Head of caudate nucleus (tissue), 42 donors: ENCODE data around the gene LIN7B.
A peak's percentile ranks its signal among the peaks of the same experiment; 100 is the strongest.

Experiments
- DNase-seq, 42 donors: peaks; one replicate each; pipeline versions ENCODE4 v3.0.0 to v3.0.0-alpha.2; 2020 to 2021; ENCODE audit warnings: mixed read lengths in 7 of 42
- intact Hi-C: fragments of 100-400 bp; cut with DNase I; formaldehyde crosslinking; loops from one replicate; pipeline ENCODE4 v1.15.0; 2022

LIN7B gene

GRCh38 chr19:49154279-49154678 lies 40.1 kb downstream of the LIN7B start:
- no peak for DNase-seq
- intact Hi-C loops = no loop called here

DNA sequence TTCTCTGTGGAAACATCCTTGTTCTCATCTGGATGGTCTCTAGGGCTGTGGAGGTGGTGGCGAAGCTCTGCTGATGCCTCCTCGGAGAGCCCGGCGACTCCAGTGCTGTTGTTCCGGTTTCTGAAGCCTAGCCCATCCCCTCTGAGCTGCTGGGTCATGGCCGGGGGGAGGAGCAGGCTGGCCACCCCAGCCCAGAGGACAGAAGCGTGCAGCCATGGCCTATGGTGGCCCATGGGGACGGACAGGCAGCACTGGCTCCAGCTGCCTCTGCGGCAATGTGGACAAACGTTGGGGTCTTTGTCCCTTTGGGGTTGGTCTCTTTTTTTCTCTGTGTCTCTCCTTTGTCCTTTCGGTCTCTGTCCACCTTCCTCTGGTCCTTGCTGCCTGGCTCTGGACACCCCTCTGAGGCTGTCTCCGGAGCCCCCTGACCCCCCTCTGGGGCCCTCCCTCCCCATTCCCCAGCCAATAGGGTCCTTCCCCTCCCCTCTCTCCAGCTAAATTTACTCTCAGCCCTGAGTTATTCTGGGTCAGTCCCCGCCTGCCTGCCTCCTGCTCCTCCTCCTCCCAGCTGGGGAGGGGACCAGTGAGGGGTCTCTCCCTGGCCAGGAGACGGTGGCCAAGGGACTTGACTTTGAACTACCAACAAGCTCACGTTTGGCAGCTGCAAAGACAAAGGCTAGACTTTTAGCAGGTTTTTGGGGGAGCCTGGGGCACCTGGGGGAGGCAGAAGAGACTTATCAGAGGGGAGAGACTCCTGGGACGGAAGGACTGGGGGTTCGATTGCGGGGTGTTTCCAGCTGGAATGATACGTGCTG lies 41.0 kb downstream of the LIN7B start, which contains the start of gene HRC:
Gene HRC (minus strand): TSS at position 392 of the 815 bp plus-strand sequence. CDS start 159 bp downstream, at position 233.
- intact Hi-C loops = no loop called here
- no peak for DNase-seq

DNA sequence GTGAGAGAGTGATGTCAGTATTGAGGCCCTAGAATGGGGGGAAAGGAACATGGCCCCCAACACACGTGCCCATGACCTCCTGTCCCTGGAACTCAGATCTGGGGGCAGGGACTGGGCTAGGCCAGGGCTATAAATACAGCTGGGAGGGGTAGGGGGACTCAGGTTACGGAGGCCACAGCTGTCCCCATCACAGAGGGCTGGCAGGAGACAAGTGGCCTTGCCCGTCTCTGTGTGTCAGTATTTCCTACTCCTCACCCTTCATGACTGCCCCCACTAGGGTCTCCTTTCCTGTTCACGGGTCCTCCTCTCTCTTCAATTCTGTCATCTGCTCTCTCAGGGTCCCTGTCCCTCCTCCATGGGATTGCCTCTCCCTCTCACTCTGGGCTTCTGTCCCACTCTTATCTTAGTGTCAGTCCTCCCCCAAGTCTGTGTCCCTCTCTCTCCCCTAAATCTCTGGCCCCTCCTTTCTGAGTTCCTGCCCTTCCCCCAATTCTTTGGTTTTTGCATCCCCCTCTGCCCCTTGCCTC lies 41.7 kb downstream of the LIN7B start:
- intact Hi-C loops = no loop called here
- DNase-seq = no peak

GRCh38 chr19:49157445-49158224 lies 43.5 kb downstream of the LIN7B start, which contains the start of gene TRPM4:
Gene TRPM4, plus strand, starts transcription at chr19:49157792. Its CDS starts 75 bp downstream, at chr19:49157867.
- intact Hi-C loops = no loop called here
- peak in 41 of 42 donors; percentile 48 to 88 (median 71) for DNase-seq

- intact Hi-C loops = no loop called here
- no peak for DNase-seq
These were observed 46.5 kb downstream of the LIN7B start for GRCh38 chr19:49160450-49161189.

GRCh38 chr19:49161987-49162386 lies 47.8 kb downstream of the LIN7B start:
- no peak for DNase-seq
- intact Hi-C loops = no loop called here

DNA sequence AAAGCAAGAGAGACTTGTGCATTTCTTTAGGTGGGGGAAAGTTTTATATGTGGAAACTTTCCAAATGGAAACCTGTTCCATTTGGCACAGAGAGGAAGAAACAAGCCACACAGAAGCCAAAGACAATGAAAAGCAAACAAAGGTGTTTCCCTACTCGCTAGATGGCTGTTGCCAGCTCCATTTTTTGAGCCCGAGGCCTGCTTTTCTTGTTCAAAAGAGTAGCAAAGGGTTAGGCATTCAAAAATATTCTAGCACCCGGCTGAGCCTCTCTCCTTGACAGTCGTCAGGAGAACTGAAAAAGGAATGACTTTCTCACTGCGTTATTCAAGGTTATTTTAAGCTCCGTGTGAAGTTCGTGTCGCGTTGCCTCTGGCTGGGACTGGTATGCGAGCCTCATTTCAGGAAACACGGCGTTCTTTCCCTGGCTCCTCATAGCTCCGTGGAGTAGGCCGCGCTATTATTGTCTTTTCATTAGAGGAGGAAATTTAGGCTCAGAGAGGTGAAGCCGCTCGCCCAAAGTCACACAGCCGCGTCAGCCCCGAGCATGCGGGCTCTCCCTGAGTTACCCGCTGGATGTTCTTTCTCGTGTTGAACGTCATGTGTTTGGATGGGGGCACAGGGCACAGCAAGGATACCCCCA lies 51.1 kb downstream of the LIN7B start:
- DNase-seq = peak in 28 of 42 donors; percentile 12 to 68 (median 36)
- intact Hi-C loops = no loop called here

DNA sequence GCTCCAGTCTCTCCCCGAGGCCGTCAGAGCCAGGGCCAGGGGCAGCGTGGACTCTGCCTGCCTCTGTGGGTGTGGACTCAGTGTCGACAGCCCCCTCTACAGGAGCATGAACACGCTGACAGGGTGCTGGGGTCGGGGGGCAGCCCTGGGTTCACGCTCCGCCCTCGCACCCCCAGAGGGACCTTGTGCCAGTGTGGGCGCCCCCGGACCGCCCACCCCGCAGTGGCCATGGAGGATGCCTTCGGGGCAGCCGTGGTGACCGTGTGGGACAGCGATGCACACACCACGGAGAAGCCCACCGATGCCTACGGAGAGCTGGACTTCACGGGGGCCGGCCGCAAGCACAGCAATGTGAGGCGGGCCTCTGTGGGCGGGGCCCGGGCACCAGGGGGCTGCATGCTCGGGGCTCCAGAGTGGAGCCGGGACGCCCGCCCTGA lies 51.7 kb downstream of the LIN7B start:
- intact Hi-C loops = no loop called here
- no peak for DNase-seq

GRCh38 chr19:49167857-49168409 lies 53.8 kb downstream of the LIN7B start:
- intact Hi-C loops = no loop called here
- DNase-seq = no peak
